HUES48 (cell line): ENCODE data around the gene LAT.

Source experiments
- H3K27ac ChIP-seq: one replicate; pipeline ENCODE4 v1.7.0; 2013; ENCODE audit warnings: low read depth, low read length, inconsistent platforms
- H3K27me3 ChIP-seq: 2 replicates; pipeline ENCODE4 v1.6.1; 2013; ENCODE audit warnings: mild to moderate bottlenecking, low read length; ENCODE audit not compliant: control insufficient read depth, insufficient read depth
- H3K36me3 ChIP-seq: 2 replicates; pipeline ENCODE4 v1.6.1; 2013; ENCODE audit warnings: low read length; ENCODE audit not compliant: control insufficient read depth, insufficient read depth
- H3K4me1 ChIP-seq: 2 replicates; pipeline ENCODE4 v1.6.1; 2013; ENCODE audit warnings: mild to moderate bottlenecking, low read length; ENCODE audit not compliant: control insufficient read depth, insufficient read depth
- H3K4me3 ChIP-seq: 2 replicates; pipeline ENCODE4 v1.5.1; 2013; ENCODE audit warnings: mild to moderate bottlenecking, low read depth, low read length
- H3K9ac ChIP-seq: 2 replicates; pipeline ENCODE4 v1.6.1; 2013; ENCODE audit warnings: mild to moderate bottlenecking, low read depth, low read length, moderate library complexity
- H3K9me3 ChIP-seq: 2 replicates; pipeline ENCODE4 v1.6.1; 2013; ENCODE audit warnings: low read length; ENCODE audit not compliant: control insufficient read depth, insufficient read depth

Gene LAT

GRCh38 chr16:29025735-29026134, 40.9 kb downstream of the LAT start:
- no peaks in the 10 kb centered on the region for H3K27me3 ChIP-seq
- H3K4me1 ChIP-seq = peaks cover 9% of the 10 kb centered on the region; the same call in 1 of the 2 replicates
- H3K9ac ChIP-seq = no peak overlapping the region
- no peak overlapping the region for H3K27ac ChIP-seq
- no peak overlapping the region for H3K4me3 ChIP-seq
- no peaks in the 10 kb centered on the region for H3K36me3 ChIP-seq
- no peaks in the 10 kb centered on the region for H3K9me3 ChIP-seq

- Histone ChIP-seq H3K27me3 (no peaks in the 10 kb centered on the region), H3K27ac (peak overlapping the region; percentile 88), H3K4me3 (no peak overlapping the region), H3K36me3 (no peaks in the 10 kb centered on the region), H3K4me1 (peaks cover 9% of the 10 kb centered on the region; the same call in 1 of the 2 replicates), H3K9me3 (no peaks in the 10 kb centered on the region), H3K9ac (no peak overlapping the region)
Observed at GRCh38 chr16:29028457-29029167, 43.8 kb downstream of the LAT start.

GRCh38 chr16:29029168-29029994, 44.5 kb downstream of the LAT start:
- no peak overlapping the region for H3K4me3 ChIP-seq
- H3K9ac ChIP-seq = no peak overlapping the region
- peaks cover 9% of the 10 kb centered on the region; the same call in 1 of the 2 replicates for H3K4me1 ChIP-seq
- H3K27me3 ChIP-seq = no peaks in the 10 kb centered on the region
- H3K27ac ChIP-seq = peak overlapping the region; percentile 88
- no peaks in the 10 kb centered on the region for H3K36me3 ChIP-seq
- no peaks in the 10 kb centered on the region for H3K9me3 ChIP-seq

GRCh38 chr16:29030086-29030840, 45.4 kb downstream of the LAT start:
- Histone ChIP-seq H3K4me1 (peaks cover 9% of the 10 kb centered on the region; the same call in 1 of the 2 replicates), H3K9me3 (no peaks in the 10 kb centered on the region), H3K27ac (no peak overlapping the region), H3K27me3 (no peaks in the 10 kb centered on the region), H3K36me3 (no peaks in the 10 kb centered on the region), H3K9ac (no peak overlapping the region), H3K4me3 (no peak overlapping the region)
